Stimulated activated CD4-positive, alpha-beta T cell treated with anti-CD3 and anti-CD28 coated beads, TNF-alpha, amount 100 ng/mL, for 48 hours (primary cell): ENCODE data around the gene FMN1.

Source experiments
- DNase-seq, 3 donors: peaks; one replicate each; pipeline ENCODE4 v3.0.0-alpha.2; 2020; ENCODE audit warnings: low read depth in 3 of 3

Gene FMN1

GRCh38 chr15:32729700-32730395 is 464.7 kb downstream of the FMN1 start:
- DNase-seq, result no peak

DNA sequence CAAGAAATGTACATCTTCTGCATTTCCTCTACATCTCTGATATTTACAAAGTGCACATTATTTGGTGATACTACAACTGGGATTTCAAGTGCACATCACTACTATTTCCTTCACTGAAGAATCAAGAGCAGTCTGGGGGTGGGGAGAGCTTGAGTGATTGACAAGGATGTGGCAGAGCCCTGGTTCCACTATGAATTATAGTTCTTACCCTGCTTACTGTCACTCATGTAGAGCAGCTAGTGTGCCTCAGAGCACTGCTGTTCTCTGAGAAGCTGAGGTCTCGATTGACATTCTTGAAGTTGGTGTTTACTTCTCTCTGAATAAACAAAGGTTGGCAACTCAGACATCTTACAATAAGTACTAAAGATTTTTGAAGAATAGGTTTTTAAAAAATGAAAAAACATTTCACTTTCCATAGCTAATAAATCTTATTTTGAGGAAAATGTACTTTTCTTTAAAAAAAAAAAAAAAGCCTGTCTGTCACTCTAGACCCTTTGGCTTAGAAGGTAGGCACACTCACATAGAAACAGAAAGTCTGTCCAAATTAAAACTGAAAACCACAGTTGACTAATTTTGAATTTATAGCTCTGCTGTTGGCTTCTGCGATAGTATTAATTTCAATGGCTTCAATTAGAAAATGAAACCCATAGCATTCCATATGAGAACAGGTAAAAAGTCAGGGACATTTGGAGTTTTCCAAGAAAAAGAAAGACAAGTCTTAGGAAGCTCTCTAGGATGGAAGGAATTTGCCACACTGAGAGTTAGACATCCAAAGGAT is 471.2 kb downstream of the FMN1 start:
- DNase-seq, result no peak

GRCh38 chr15:32722136-32722535 is 472.4 kb downstream of the FMN1 start:
- no peak for DNase-seq

GRCh38 chr15:32721596-32721995 is 472.9 kb downstream of the FMN1 start:
- no peak for DNase-seq

- DNase-seq, result no peak
Measured at GRCh38 chr15:32718821-32719716, 475.4 kb downstream of the FMN1 start.

DNA sequence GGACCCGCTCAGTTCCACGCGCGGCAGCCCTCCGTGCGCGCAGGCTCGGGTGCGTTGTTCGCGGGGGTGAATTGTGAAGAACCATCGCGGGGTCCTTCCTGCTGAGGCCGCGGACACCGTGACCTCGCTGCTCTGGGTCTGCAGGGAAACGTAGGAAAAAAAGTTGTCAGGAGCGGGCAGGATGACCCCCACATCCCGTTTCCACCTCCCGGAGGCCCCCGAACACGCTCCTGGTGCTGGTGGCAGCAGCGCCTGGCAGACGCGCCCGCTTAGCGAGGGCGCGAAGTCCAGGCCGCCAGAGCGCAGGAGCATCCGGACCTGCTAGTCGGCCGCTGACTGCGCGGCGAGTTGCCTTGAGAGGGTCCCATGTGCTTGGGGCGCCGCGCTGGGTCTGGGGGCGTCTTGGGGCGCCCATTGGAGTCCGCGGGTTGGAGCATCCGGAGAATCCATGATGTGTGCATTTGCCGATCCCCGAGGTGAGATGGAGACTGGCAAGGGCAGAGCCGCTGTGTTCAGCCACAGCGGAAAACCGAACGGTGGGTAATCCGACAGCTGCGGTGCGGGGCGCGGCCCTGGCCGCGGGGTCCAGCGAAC is 476.2 kb downstream of the FMN1 start:
- DNase-seq, result no peak

DNA sequence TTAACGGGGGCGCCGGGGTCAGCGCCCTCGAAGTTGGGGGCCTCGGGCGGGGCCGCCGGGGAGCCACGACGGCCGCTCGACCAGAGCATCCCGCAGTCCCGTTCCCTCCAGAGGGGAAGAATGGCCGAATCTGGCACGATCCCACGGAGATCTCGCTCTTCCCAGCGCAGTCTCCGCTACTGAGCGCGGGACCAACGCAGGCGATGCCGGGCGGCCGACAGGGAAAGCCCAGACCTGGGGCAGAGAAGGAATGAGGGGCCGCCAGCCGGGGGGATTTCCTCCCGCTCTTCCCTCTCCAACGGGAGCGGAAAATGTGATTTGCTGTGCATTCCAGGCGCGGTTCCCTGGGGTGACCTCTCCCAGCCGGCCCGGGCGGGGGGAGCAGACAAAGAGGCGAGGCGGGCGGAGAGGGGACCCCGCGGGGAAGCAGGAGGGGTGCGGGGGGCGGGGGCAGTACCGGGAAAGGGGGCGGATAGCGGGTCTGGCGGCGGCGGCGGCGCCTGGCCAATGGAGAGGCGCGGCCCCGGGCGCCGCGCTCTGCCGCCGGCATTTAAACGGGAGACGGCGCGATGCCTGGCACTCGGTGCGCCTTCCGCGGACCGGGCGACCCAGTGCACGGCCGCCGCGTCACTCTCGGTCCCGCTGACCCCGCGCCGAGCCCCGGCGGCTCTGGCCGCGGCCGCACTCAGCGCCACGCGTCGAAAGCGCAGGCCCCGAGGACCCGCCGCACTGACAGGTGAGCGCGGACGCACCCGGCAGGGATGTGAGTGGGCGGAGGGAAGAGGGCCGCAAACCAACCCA is 476.9 kb downstream of the FMN1 start, which contains the start of gene GREM1:
TSS of gene GREM1 (plus strand) at position 579 of the 801 bp plus-strand sequence. CDS start 12,687 bp downstream, outside the sequence.
- no peak for DNase-seq

- DNase-seq, result no peak
Measured at GRCh38 chr15:32716915-32717425, 477.5 kb downstream of the FMN1 start.

DNA sequence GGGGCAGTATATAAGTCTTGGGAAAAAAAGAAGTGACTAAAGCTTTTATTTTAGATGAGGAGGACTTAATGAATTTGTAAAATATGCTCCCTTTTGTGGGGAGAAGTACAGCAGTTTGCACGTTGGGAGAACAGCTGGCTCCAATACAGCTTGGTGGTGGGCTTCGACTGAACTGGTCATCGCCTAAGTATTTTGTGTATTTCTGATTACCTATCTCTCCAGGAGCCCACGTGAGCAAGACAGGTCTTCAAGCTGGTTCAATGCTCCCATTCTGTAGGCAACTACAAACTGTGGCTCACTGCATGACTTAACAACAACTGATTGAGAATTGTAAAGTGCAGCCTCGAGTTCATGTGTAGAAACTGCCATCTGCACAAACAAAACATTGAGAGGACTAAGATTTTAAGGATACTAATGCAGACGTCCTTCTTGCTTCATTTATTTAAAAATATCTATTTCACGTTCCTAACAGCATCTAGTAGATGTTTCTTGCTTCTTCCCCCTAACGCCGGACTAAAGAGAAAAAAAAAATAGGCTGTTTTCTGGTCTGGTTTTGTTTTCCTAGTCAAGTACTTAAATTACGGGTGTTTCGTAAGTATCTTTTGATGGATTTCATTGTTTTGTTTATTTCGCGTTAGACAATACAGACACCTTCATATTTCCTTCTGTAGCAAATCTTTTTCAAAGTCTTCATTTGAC is 478.1 kb downstream of the FMN1 start:
- no peak for DNase-seq
